ENCODE results near the gene TBC1D9B. TPM values are rescaled to one million over a fixed set of nuclear protein-coding genes. Genes with fewer than 3 reads are reported as not detected.

TBC1D9B gene
- total and polyA plus RNA-seq, 2 of the 13 experiments (the other 11 are each of a cell fraction or from before 2014, with no cell fraction given), result 35.0 to 50.0 TPM

- TF ChIP-seq TP53 (CRISPR knock-in tag; conservative IDR thresholded peaks at IDR 0.05) (no peak), ZFX (CRISPR knock-in tag; IDR thresholded peaks at IDR 0.05; ENCODE audit: low read depth) (peak; percentile 17; the same call in 1 of the 2 replicates), SSRP1 (CRISPR knock-in tag; IDR thresholded peaks at IDR 0.05) (peak; percentile 70; the same call in 1 of the 2 replicates), SRSF1 (optimal IDR thresholded peaks at IDR 0.05; ENCODE audit: low read depth, low read length) (peak; percentile 4), RNF219 (CRISPR knock-in tag; IDR thresholded peaks at IDR 0.05) (no peak), ZNF556 (CRISPR knock-in tag; IDR thresholded peaks at IDR 0.05; ENCODE audit: borderline replicate concordance) (no peak), ZNF205 (CRISPR knock-in tag; IDR thresholded peaks at IDR 0.05) (no peak), FOSL2 (CRISPR knock-in tag; IDR thresholded peaks at IDR 0.05) (no peak), PHF5A (CRISPR knock-in tag; IDR thresholded peaks at IDR 0.05; ENCODE audit: low read depth, unreplicated experiment) (no peak), SMC3 (IDR thresholded peaks at IDR 0.05; ENCODE audit: low read length) (no peak), POLR2A (IDR thresholded peaks at IDR 0.05; ENCODE audit: insufficient read depth in 1 of 2, low read depth in 2 of 2, low read length in 2 of 2) (peak in 1 of 2 experiments; percentile 43; a peak in 2 of 4 replicates), CREBL2 (CRISPR knock-in tag; IDR thresholded peaks at IDR 0.05; ENCODE audit: borderline replicate concordance) (no peak), MLLT10 (CRISPR knock-in tag; IDR thresholded peaks at IDR 0.05) (no peak), MAZ (IDR thresholded peaks at IDR 0.05; ENCODE audit: borderline replicate concordance, low read depth, low read length) (no peak), MAZ (CRISPR knock-in tag; IDR thresholded peaks at IDR 0.05; ENCODE audit: low read depth) (no peak), ZFP36L1 (CRISPR knock-in tag; IDR thresholded peaks at IDR 0.05) (no peak), MAFK (conservative IDR thresholded peaks at IDR 0.05 in 1 of 2, IDR thresholded peaks at IDR 0.05 in 1 of 2; ENCODE audit: low read length in 2 of 2) (no peak), BRCA1 (CRISPR knock-in tag; IDR thresholded peaks at IDR 0.05) (no peak), ZNF256 (CRISPR knock-in tag; conservative IDR thresholded peaks at IDR 0.05) (no peak), RBM39 (IDR thresholded peaks at IDR 0.05; ENCODE audit: low read depth, low read length, poor library complexity, severe bottlenecking) (peak; percentile 59), ARNT2 (CRISPR knock-in tag; IDR thresholded peaks at IDR 0.05; ENCODE audit: low read depth) (0 out of 2 replicates have a peak, but pooled peaks have one; percentile 20), MXI1 (IDR thresholded peaks at IDR 0.05; ENCODE audit: borderline replicate concordance, low read depth, low read length) (0 out of 3 replicates have a peak, but pooled peaks have one; percentile 0), ZNF772 (CRISPR knock-in tag; IDR thresholded peaks at IDR 0.05) (0 out of 2 replicates have a peak, but pooled peaks have one; percentile 48)
- TF ChIP-seq, protein P1, sequence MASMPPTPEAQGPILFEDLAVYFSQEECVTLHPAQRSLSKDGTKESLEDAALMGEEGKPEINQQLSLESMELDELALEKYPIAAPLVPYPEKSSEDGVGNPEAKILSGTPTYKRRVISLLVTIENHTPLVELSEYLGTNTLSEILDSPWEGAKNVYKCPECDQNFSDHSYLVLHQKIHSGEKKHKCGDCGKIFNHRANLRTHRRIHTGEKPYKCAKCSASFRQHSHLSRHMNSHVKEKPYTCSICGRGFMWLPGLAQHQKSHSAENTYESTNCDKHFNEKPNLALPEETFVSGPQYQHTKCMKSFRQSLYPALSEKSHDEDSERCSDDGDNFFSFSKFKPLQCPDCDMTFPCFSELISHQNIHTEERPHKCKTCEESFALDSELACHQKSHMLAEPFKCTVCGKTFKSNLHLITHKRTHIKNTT (CRISPR knock-in tag; IDR thresholded peaks at IDR 0.05), result no peak
- TF ChIP-seq, protein P2, sequence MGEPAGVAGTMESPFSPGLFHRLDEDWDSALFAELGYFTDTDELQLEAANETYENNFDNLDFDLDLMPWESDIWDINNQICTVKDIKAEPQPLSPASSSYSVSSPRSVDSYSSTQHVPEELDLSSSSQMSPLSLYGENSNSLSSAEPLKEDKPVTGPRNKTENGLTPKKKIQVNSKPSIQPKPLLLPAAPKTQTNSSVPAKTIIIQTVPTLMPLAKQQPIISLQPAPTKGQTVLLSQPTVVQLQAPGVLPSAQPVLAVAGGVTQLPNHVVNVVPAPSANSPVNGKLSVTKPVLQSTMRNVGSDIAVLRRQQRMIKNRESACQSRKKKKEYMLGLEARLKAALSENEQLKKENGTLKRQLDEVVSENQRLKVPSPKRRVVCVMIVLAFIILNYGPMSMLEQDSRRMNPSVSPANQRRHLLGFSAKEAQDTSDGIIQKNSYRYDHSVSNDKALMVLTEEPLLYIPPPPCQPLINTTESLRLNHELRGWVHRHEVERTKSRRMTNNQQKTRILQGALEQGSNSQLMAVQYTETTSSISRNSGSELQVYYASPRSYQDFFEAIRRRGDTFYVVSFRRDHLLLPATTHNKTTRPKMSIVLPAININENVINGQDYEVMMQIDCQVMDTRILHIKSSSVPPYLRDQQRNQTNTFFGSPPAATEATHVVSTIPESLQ (CRISPR knock-in tag; conservative IDR thresholded peaks at IDR 0.05), result no peak
Measured at GRCh38 chr5:179837076-179838011, 70.4 kb downstream of the TBC1D9B start (continued).

All from HepG2 (cell line).